ENCODE measurements around the gene UGT1A6. TPM values are rescaled to one million over a fixed set of nuclear protein-coding genes. Genes with fewer than 3 reads are reported as not detected.

The UGT1A6 gene
- polyA plus RNA-seq, 2 of the 4 experiments (the other 2 are of a cell fraction): 2.5 to 3.5 TPM

DNA sequence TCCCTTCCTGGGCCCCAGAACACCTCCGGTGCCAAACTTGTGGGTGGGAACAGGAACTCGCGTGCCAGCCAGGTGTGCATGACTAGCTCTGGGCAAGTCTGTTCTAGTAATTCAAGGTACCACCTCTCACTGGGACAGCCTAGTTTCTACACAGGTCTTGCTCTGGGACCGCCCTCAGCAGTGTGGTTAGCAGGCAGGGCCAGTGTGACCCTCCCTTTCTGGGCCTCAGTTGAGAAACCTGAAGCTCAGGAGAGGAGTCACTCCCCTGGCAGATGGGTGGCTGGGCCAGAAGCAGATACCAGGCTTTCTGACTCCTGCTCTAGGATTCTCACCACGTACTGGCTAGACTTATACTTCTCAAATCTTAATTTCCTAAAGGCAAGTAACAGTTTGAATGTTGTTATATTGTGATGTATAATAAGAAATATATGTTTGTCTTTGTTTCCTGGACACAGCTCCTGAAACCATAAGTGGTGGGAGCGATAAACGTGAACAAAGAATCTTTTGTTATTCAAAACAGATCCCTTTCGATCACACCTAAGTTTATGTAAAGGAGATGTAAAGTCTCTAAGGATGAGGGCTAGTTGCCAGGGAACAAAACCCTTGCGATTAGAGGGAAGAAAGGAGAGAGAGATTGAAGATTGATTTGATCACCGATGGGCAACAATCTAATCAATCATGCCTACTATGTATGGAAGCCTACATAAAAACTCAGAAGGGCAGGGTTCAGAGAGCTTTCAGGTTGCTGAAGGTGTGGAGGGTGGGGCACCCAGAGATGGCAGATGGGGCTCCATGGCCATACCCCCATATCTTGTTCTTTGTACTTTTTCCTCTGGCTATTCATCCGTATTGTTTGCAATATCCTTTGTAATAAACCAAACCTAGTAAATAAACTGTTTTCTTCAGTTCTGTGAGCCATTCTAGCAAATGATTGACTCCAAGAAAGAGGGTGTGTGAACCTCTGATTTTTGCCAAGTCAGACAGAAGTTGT is 952 bp upstream of the UGT1A6 start:
- ChIA-PET POLR2A (interaction anchor here (1.0 to 1.4 kb wide), 3 partner anchors 9 to 205 kb away, joined by 3 to 4 read pairs (median 4); partner anchors contain the start of gene USP40), CTCF (interaction anchor here (0.7 to 2.0 kb wide), 5 partner anchors 11 to 288 kb away, joined by 3 to 6 read pairs (median 4); no protein-coding TSS in a partner anchor)
- FAIRE-seq (no peak), ATAC-seq (peak in 1 of 2 experiments; percentile 8; a peak in 1 of 6 replicates), DNase-seq (ENCODE audit: low read depth in 1 of 2, low spot score in 1 of 2) (no peak)
- H3K9me3 ChIP-seq: peaks cover 54% of the 10 kb centered on the region
- TF ChIP-seq EHF (CRISPR knock-in tag; IDR thresholded peaks at IDR 0.05) (no peak), MAFK (IDR thresholded peaks at IDR 0.05; ENCODE audit: partially characterized antibody) (peak; percentile 15)
- no peak overlapping the region; the same call in 2 of the 3 replicates for H3K4me2 ChIP-seq
- H3K27ac ChIP-seq: peak overlapping the region; percentile 85 to 100
- H3K4me1 ChIP-seq: peaks cover 52% of the 10 kb centered on the region
- no peak overlapping the region for H3K4me3 ChIP-seq
- 88% methylated on average over 10 of the region's 11 CpGs for WGBS (ENCODE audit: missing lambda C conversion rate)

DNA sequence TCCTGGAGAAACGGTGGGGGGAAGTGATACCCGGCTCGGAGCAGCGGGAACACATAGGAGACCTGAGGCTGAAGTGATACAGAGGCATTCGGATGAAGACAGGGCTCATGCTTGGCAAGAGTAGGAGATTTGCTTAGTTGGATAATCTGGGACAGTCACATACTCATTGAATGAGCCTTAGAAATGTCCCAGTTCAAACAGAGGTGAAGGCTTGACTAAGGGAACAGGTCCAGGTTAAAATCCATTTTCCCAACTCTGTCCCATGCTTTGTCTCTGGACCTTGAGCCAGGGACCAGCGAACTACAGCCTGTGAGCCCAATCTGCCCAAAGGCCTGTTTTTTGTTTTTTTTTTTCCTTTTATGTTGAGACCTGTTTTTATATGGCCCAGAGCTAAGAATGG is 1.3 kb downstream of the UGT1A6 start:
- H3K27ac ChIP-seq: peak overlapping the region; percentile 85 to 100
- DNase-seq (ENCODE audit: low read depth in 1 of 2, low spot score in 1 of 2) (no peak), ATAC-seq (peak in 1 of 2 experiments; percentile 31; a peak in 3 of 6 replicates), FAIRE-seq (no peak)
- H3K4me1 ChIP-seq: peaks cover 59% of the 10 kb centered on the region
- peaks cover 51% of the 10 kb centered on the region for H3K9me3 ChIP-seq
- peak overlapping the region; percentile 16; the same call in 1 of the 3 replicates for H3K4me2 ChIP-seq
- TF ChIP-seq PHF8 (IDR thresholded peaks at IDR 0.05; ENCODE audit: borderline replicate concordance, low read depth): no peak
- H3K4me3 ChIP-seq: no peak overlapping the region
- CTCF ChIA-PET: interaction anchor here (0.6 kb wide), 1 partner anchor 1665 kb away, joined by 3 read pairs; no protein-coding TSS in a partner anchor
- 85% methylated on average over 6 of the region's 6 CpGs for WGBS (ENCODE audit: missing lambda C conversion rate)
- POLR2A ChIA-PET: no interaction called here

DNA sequence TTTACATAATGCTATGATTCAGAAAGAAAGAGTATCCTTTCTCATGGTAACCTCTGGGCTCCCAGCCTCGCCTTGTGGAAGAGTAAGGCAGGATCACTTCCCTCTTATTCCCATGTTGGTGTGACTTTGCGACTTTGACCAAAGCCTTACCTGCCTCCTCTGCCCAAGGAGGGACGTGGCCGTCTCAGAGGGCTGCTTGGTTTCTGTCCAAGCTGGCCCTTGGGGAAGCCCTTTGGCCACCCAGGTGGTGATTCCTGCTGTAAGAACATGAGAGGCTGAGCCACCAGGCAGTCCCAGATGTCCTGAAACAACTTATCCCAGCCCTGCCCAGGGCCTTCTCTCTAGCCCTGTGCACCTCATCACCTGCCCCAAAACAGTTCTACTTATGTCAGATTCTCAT is 6.0 kb downstream of the UGT1A6 start:
- H3K4me1 ChIP-seq: peaks cover 42% of the 10 kb centered on the region
- ChIA-PET CTCF (interaction anchor here (1.2 to 2.6 kb wide), 4 partner anchors 13 to 250 kb away, joined by 4 to 11 read pairs (median 4); no protein-coding TSS in a partner anchor), POLR2A (interaction anchor here (0.5 to 1.9 kb wide), 3 partner anchors 132 to 1318 kb away, joined by 3 to 13 read pairs (median 5); partner anchors contain the start of gene USP40)
- peak overlapping the region; percentile 99 to 100 for H3K27ac ChIP-seq
- no peak overlapping the region for H3K4me3 ChIP-seq
- peak in 1 of 2 experiments; percentile 56 for DNase-seq (ENCODE audit: low read depth in 1 of 2, low spot score in 1 of 2)
- 59% methylated on average over 3 of the region's 4 CpGs for WGBS (ENCODE audit: missing lambda C conversion rate)
- ATAC-seq: peak in 1 of 2 experiments; percentile 6; a peak in 1 of 6 replicates
- peak; percentile 73; the same call in 1 of the 2 replicates for TF ChIP-seq HOXB13 (CRISPR knock-in tag; IDR thresholded peaks at IDR 0.05; ENCODE audit: low read depth)
- TF ChIP-seq, protein P1, sequence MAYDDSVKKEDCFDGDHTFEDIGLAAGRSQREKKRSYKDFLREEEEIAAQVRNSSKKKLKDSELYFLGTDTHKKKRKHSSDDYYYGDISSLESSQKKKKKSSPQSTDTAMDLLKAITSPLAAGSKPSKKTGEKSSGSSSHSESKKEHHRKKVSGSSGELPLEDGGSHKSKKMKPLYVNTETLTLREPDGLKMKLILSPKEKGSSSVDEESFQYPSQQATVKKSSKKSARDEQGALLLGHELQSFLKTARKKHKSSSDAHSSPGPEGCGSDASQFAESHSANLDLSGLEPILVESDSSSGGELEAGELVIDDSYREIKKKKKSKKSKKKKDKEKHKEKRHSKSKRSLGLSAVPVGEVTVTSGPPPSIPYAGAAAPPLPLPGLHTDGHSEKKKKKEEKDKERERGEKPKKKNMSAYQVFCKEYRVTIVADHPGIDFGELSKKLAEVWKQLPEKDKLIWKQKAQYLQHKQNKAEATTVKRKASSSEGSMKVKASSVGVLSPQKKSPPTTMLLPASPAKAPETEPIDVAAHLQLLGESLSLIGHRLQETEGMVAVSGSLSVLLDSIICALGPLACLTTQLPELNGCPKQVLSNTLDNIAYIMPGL (CRISPR knock-in tag; IDR thresholded peaks at IDR 0.05; ENCODE audit: borderline replicate concordance): no peak
- no peak for TF ChIP-seq CBX8 (IDR thresholded peaks at IDR 0.05)
- TF ChIP-seq JUN (IDR thresholded peaks at IDR 0.05): no peak
- TF ChIP-seq NPAS2 (CRISPR knock-in tag; IDR thresholded peaks at IDR 0.05; ENCODE audit: borderline replicate concordance): peak; percentile 59; the same call in 1 of the 2 replicates
- TF ChIP-seq ZSCAN20 (CRISPR knock-in tag; IDR thresholded peaks at IDR 0.05): no peak
- TF ChIP-seq HOXB5 (CRISPR knock-in tag; IDR thresholded peaks at IDR 0.05): peak; percentile 75
- TF ChIP-seq, protein P2, sequence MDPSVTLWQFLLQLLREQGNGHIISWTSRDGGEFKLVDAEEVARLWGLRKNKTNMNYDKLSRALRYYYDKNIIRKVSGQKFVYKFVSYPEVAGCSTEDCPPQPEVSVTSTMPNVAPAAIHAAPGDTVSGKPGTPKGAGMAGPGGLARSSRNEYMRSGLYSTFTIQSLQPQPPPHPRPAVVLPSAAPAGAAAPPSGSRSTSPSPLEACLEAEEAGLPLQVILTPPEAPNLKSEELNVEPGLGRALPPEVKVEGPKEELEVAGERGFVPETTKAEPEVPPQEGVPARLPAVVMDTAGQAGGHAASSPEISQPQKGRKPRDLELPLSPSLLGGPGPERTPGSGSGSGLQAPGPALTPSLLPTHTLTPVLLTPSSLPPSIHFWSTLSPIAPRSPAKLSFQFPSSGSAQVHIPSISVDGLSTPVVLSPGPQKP (IDR thresholded peaks at IDR 0.05; ENCODE audit: low read depth, low read length): no peak
- 0 out of 2 replicates have a peak, but pooled peaks have one; percentile 20 for TF ChIP-seq HOXA7 (CRISPR knock-in tag; IDR thresholded peaks at IDR 0.05)
- 0 out of 2 replicates have a peak, but pooled peaks have one; percentile 67 for TF ChIP-seq TFCP2L1 (CRISPR knock-in tag; IDR thresholded peaks at IDR 0.05)
- no peak for TF ChIP-seq BCL3 (IDR thresholded peaks at IDR 0.05)
- peaks cover 49% of the 10 kb centered on the region for H3K9me3 ChIP-seq
- peak overlapping the region; percentile 52; the same call in 2 of the 3 replicates for H3K4me2 ChIP-seq
- FAIRE-seq: no peak

All from A549 (cell line).